ENCODE measurements around the gene PIANP. TPM values are rescaled to one million over a fixed set of nuclear protein-coding genes. Genes with fewer than 3 reads are reported as not detected.
"Not testable (repeated sequence)": the region's sequence is repeated elsewhere in the genome, so short reads cannot be mapped to it uniquely, and the experiment has no call there.

Gene PIANP
- total RNA-seq, 1 experiment from 2014 or later, result not detected

DNA sequence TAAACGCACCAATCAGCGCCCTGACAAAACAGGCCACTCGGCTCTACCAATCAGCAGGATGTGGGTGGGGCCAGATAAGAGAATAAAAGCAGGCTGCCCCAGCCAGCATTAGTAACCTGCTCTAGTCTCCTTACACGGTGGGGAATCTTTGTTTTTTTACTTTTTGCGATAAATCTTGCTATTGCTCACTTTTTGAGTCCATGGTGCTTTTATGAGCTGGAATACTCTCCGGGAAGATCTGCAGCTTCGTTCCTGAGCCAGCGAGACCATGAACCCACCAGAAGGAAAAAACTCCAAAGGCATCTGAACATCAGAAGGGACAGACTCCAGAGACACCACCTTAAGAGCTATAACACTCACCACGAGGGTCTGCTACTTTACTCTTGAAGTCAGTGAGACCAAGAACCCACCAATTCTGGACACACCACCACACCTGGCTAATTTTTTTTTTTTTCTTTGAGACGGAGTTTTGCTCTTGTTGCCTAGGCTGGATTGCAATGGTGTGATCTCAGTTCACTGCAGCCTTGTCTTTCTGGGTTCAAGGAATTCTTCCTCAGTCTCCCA is 16.3 kb upstream of the PIANP start:
- H4K20me1 ChIP-seq (ENCODE audit: insufficient read depth), result no peaks in the 10 kb centered on the region
- H3K4me3 ChIP-seq, result no peak overlapping the region
- no peak for DNase-seq
- no peak overlapping the region for H3K4me2 ChIP-seq
- no peaks in the 10 kb centered on the region for H3K9me3 ChIP-seq (ENCODE audit: insufficient read depth, low read depth)
- H3K27me3 ChIP-seq (ENCODE audit: insufficient read depth, low read depth), result no peaks in the 10 kb centered on the region
- no peaks in the 10 kb centered on the region for H3K4me1 ChIP-seq (replicated peaks; ENCODE audit: insufficient read depth)
- TF ChIP-seq CTCF (conservative IDR thresholded peaks at IDR 0.05), result no peak
- no peak for TF ChIP-seq EZH2 (IDR thresholded peaks at IDR 0.05; ENCODE audit: low read depth)
- no peaks in the 10 kb centered on the region for H3K79me2 ChIP-seq (ENCODE audit: low read depth)
- no peak overlapping the region for H2AFZ ChIP-seq
- CTCF ChIA-PET, result interaction anchor here (0.7 kb wide), 1 partner anchor 104 kb away, joined by 3 read pairs; no protein-coding TSS in a partner anchor
- no peaks in the 10 kb centered on the region for H3K9me2 ChIP-seq (ENCODE audit: insufficient read depth)
- no peaks in the 10 kb centered on the region for H3F3A ChIP-seq (ENCODE audit: insufficient read depth, low read depth)
- H3K36me3 ChIP-seq (ENCODE audit: low read depth), result no peaks in the 10 kb centered on the region
- POLR2A ChIA-PET (ENCODE audit: unreplicated experiment), result no interaction called here
- TSS peak; percentile 91 for BruUV-seq (replicated peaks)
- intact Hi-C loops (cut with micrococcal nuclease; ENCODE audit: unreplicated experiment), result no loop called here
- H3K27ac ChIP-seq, result no peak overlapping the region

DNA sequence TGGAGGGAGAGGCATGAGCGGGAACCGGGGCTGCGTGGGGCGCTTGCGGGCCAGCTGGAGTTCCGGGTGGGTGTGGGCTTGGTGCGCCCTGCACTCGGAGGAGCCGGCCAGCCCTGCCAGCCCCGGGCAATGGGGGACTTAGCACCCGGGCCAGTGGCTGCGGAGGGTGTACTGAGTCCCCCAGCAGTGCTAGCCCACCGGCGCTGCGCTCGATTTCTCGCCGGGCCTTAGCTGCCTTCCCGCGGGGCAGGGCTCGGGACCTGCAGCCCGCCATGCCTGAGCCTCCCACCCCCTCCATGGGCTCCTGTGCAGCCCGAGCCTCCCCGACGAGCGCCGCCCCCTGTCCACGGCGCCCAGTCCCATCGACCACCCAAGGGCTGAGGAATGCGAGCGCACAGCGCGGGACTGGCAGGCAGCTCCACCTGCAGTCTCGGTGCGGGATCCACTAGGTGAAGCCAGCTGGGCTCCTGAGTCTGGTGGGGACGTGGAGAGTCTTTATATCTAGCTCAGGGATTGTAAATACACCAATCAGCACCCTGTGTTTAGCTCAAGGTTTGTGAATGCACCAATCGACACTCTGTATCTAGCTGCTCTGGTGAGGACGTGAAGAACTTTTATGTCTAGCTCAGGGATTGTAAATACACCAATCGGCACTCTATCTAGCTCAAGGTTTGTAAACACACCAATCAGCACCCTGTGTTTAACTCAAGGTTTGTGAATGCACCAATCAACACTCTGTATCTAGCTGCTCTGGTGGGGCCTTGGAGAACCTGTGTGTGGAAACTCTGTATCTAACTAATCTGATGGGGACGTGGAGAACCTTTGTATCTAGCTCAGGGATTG is 15.6 kb upstream of the PIANP start:
- BruUV-seq (replicated peaks); H3K4me2 ChIP-seq; H3K36me3 ChIP-seq (ENCODE audit: low read depth); H3K9me2 ChIP-seq (ENCODE audit: insufficient read depth); H3F3A ChIP-seq (ENCODE audit: insufficient read depth, low read depth); H3K27me3 ChIP-seq (ENCODE audit: insufficient read depth, low read depth); H3K79me2 ChIP-seq (ENCODE audit: low read depth); H3K27ac ChIP-seq; DNase-seq; POLR2A ChIA-PET (ENCODE audit: unreplicated experiment); intact Hi-C loops (cut with micrococcal nuclease; ENCODE audit: unreplicated experiment); H4K20me1 ChIP-seq (ENCODE audit: insufficient read depth); H3K9me3 ChIP-seq (ENCODE audit: insufficient read depth, low read depth); H3K4me1 ChIP-seq (replicated peaks; ENCODE audit: insufficient read depth); H2AFZ ChIP-seq; H3K4me3 ChIP-seq: not testable (repeated sequence)
- CTCF ChIA-PET, result interaction anchor here (0.7 kb wide), 1 partner anchor 104 kb away, joined by 3 read pairs; no protein-coding TSS in a partner anchor

- Histone ChIP-seq H3K36me3 (ENCODE audit: low read depth) (no peaks in the 10 kb centered on the region), H3K4me1 (replicated peaks; ENCODE audit: insufficient read depth) (no peaks in the 10 kb centered on the region), H3K79me2 (ENCODE audit: low read depth) (no peaks in the 10 kb centered on the region), H3K9me2 (ENCODE audit: insufficient read depth) (no peaks in the 10 kb centered on the region), H3K4me2 (no peak overlapping the region), H3K27ac (no peak overlapping the region), H3K9me3 (ENCODE audit: insufficient read depth, low read depth) (no peaks in the 10 kb centered on the region), H2AFZ (no peak overlapping the region), H3F3A (ENCODE audit: insufficient read depth, low read depth) (no peaks in the 10 kb centered on the region; the same call in 1 of the 2 replicates), H4K20me1 (ENCODE audit: insufficient read depth) (no peaks in the 10 kb centered on the region), H3K27me3 (ENCODE audit: insufficient read depth, low read depth) (peaks cover 9% of the 10 kb centered on the region), H3K4me3 (no peak overlapping the region)
- no peak for TF ChIP-seq CTCF (conservative IDR thresholded peaks at IDR 0.05)
- TF ChIP-seq EZH2 (IDR thresholded peaks at IDR 0.05; ENCODE audit: low read depth), result no peak
- no peak for DNase-seq
- intact Hi-C loops (cut with micrococcal nuclease; ENCODE audit: unreplicated experiment), result no loop called here
- CTCF ChIA-PET, result no interaction called here
- POLR2A ChIA-PET (ENCODE audit: unreplicated experiment), result interaction anchor here (0.7 kb wide), 1 partner anchor 624 kb away, joined by 3 read pairs; no protein-coding TSS in a partner anchor
- BruUV-seq (replicated peaks), result no TSS peak
Observed at GRCh38 chr12:6708960-6709394, 8.4 kb upstream of the PIANP start.

GRCh38 chr12:6708351-6708750 is 7.7 kb upstream of the PIANP start:
- H3K27ac ChIP-seq; intact Hi-C loops (cut with micrococcal nuclease; ENCODE audit: unreplicated experiment); H3F3A ChIP-seq (ENCODE audit: insufficient read depth, low read depth); H3K9me3 ChIP-seq (ENCODE audit: insufficient read depth, low read depth); DNase-seq; H3K4me1 ChIP-seq (replicated peaks; ENCODE audit: insufficient read depth); BruUV-seq (replicated peaks); H3K79me2 ChIP-seq (ENCODE audit: low read depth); H3K4me2 ChIP-seq; H3K36me3 ChIP-seq (ENCODE audit: low read depth); H3K4me3 ChIP-seq; H3K9me2 ChIP-seq (ENCODE audit: insufficient read depth); H4K20me1 ChIP-seq (ENCODE audit: insufficient read depth); H2AFZ ChIP-seq: not testable (repeated sequence)
- POLR2A ChIA-PET (ENCODE audit: unreplicated experiment), result interaction anchor here (0.7 kb wide), 1 partner anchor 624 kb away, joined by 3 read pairs; no protein-coding TSS in a partner anchor
- CTCF ChIA-PET, result interaction anchor here (0.6 kb wide), 2 partner anchors 10 to 227 kb away, joined by 3 to 7 read pairs; no protein-coding TSS in a partner anchor
- H3K27me3 ChIP-seq (ENCODE audit: insufficient read depth, low read depth), result peaks cover 15% of the 10 kb centered on the region
